ENCODE data around the gene XXYLT1.

DNA sequence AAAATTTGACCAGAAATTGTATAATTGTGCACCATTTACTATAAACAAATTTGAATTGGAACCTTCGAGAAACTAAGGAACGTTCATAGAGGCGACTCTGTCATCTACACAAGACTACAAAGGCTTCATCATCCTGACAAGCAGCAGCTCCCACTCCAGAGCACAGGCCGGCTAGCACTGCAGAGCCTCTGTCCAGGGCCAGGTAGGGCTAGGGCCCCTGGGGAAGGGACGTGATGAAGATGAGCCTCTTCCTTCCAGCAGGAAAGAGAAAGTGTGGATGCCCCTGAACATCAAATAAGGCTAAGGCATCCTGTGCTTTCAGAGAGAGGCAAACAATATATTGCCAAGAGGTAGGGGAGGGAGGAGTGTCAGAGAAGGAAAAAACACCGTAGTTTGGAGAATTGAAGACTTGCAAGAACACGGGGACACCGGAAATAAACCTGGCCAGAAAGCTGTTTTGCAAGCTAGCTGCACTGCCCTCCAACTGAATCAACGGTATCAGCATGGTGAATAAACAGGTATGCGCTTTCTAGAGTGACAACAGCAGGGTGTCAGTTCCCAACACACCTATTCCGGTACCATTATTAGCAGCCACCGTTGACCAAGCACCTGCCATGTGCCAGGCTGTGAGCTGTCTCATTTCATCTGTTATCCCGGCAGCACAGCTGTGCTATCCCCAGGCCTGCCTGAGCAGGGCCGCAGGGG, 12.4 kb downstream of the XXYLT1 start:
- TF ChIP-seq, protein P1, sequence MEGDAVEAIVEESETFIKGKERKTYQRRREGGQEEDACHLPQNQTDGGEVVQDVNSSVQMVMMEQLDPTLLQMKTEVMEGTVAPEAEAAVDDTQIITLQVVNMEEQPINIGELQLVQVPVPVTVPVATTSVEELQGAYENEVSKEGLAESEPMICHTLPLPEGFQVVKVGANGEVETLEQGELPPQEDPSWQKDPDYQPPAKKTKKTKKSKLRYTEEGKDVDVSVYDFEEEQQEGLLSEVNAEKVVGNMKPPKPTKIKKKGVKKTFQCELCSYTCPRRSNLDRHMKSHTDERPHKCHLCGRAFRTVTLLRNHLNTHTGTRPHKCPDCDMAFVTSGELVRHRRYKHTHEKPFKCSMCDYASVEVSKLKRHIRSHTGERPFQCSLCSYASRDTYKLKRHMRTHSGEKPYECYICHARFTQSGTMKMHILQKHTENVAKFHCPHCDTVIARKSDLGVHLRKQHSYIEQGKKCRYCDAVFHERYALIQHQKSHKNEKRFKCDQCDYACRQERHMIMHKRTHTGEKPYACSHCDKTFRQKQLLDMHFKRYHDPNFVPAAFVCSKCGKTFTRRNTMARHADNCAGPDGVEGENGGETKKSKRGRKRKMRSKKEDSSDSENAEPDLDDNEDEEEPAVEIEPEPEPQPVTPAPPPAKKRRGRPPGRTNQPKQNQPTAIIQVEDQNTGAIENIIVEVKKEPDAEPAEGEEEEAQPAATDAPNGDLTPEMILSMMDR (optimal IDR thresholded peaks at IDR 0.05 in 1 of 3, IDR thresholded peaks at IDR 0.05 in 1 of 3, conservative IDR thresholded peaks at IDR 0.05 in 1 of 3; ENCODE audit: extremely low read depth in 1 of 3, insufficient read depth in 2 of 3, low read length in 3 of 3) = no peak
- TF ChIP-seq EZH2 (IDR thresholded peaks at IDR 0.05; ENCODE audit: low read length) = no peak
